Measurements from ENCODE around the gene TBL1X.

GRCh38 chrX:9562851-9563250 lies 98.0 kb downstream of the TBL1X start:
- TF ChIP-seq EZH2 (IDR thresholded peaks at IDR 0.05; ENCODE audit: low read length): no peak
- no peak for TF ChIP-seq CTCF (optimal IDR thresholded peaks at IDR 0.05 in 1 of 3, IDR thresholded peaks at IDR 0.05 in 1 of 3, conservative IDR thresholded peaks at IDR 0.05 in 1 of 3; ENCODE audit: extremely low read depth in 1 of 3, insufficient read depth in 2 of 3, low read length in 3 of 3)

All from keratinocyte (primary cell).